PC-3 (cell line): ENCODE results near the gene ARL4D. TPM values are rescaled to one million over a fixed set of nuclear protein-coding genes. Genes with fewer than 3 reads are reported as not detected.

Source experiments
- ATAC-seq: fragments of 200-7000 bp; cut with Tn5 transposase; 2 replicates; pipeline ENCODE4 v1.9.1; 2020; ENCODE audit warnings: mild to moderate bottlenecking, moderate library complexity
- BruUV-seq: library from RNA; stranded (reverse); fragments of 400-500 nt; replicated peaks from 2 replicates; lab custom pipeline; 2021; lab: Mats Ljungman, UMichigan
- CTCF ChIA-PET: fragments of 300-600 bp; sonication (Branson Sonifier 250); formaldehyde crosslinking; loops from one replicate; lab custom pipeline; 2022; ENCODE audit warnings: antibody characterized with exemption; lab: Charles Lee
- POLR2A ChIA-PET: fragments of 300-600 bp; sonication (Branson Sonifier 250); formaldehyde crosslinking; loops from one replicate; lab custom pipeline; 2022; ENCODE audit warnings: antibody characterized with exemption; ENCODE audit not compliant: unreplicated experiment; lab: Charles Lee
- DNase-seq: peaks from one replicate; pipeline ENCODE4 v3.0.0-alpha.2; 2015
- H2AFZ ChIP-seq: fragments of 300-600 bp; sonication (generic); 2 replicates; pipeline ENCODE4 v1.6.0; 2016; ENCODE audit warnings: antibody characterized with exemption, low read length
- H3F3A ChIP-seq: fragments of 300-600 bp; sonication (generic); one replicate; pipeline ENCODE4 v1.6.0; 2017; ENCODE audit warnings: antibody characterized with exemption, low read length, control low read depth, mild to moderate bottlenecking; ENCODE audit not compliant: unreplicated experiment
- H3K27ac ChIP-seq: fragments of 300-600 bp; sonication (generic); 2 replicates; pipeline ENCODE4 v1.5.1; 2016; ENCODE audit warnings: mild to moderate bottlenecking, low read length
- H3K27me3 ChIP-seq: fragments of 300-600 bp; sonication (generic); 2 replicates; pipeline ENCODE4 v1.6.1; 2016; ENCODE audit warnings: low read length, mixed read lengths
- H3K36me3 ChIP-seq: fragments of 300-600 bp; sonication (generic); 2 replicates; pipeline ENCODE4 v1.6.1; 2016; ENCODE audit warnings: low read depth, mixed run types, low read length, mixed read lengths
- H3K4me1 ChIP-seq: fragments of 300-600 bp; sonication (generic); 2 replicates; pipeline ENCODE4 v1.5.1; 2016; ENCODE audit warnings: low read length; ENCODE audit not compliant: insufficient read depth
- H3K4me2 ChIP-seq: fragments of 300-600 bp; sonication (generic); 2 replicates; pipeline ENCODE4 v1.6.0; 2016; ENCODE audit warnings: low read length
- H3K4me3 ChIP-seq: fragments of 300-600 bp; sonication (generic); 2 replicates; pipeline ENCODE4 v1.5.1; 2016; ENCODE audit warnings: mild to moderate bottlenecking, low read length, mixed read lengths
- H3K79me2 ChIP-seq: fragments of 300-600 bp; sonication (generic); 2 replicates; pipeline ENCODE4 v1.6.1; 2017; ENCODE audit warnings: low read length, mixed read lengths
- H3K9ac ChIP-seq: fragments of 300-600 bp; sonication (generic); 2 replicates; pipeline ENCODE4 v1.6.0; 2016; ENCODE audit warnings: mild to moderate bottlenecking, low read length
- H3K9me2 ChIP-seq: fragments of 300-600 bp; sonication (generic); replicated peaks from 2 replicates; pipeline ENCODE4 v1.6.1; 2016; ENCODE audit warnings: mixed run types, low read length, mixed read lengths
- H3K9me3 ChIP-seq: fragments of 300-600 bp; sonication (generic); 2 replicates; pipeline ENCODE4 v1.6.1; 2016; ENCODE audit warnings: low read length, mixed read lengths
- H4K20me1 ChIP-seq: fragments of 300-600 bp; sonication (generic); 2 replicates; pipeline ENCODE4 v1.6.1; 2016; ENCODE audit warnings: low read length, mixed read lengths
- CTCF ChIP-seq: fragments of 300-600 bp; sonication (generic); conservative IDR thresholded peaks from 2 replicates; pipeline ENCODE4 v1.5.1; 2017; ENCODE audit warnings: antibody characterized with exemption, low read depth, mild to moderate bottlenecking, low read length
- EZH2 ChIP-seq: fragments of 300-600 bp; sonication (generic); IDR thresholded peaks from one replicate; pipeline ENCODE4 v1.6.1; 2017; ENCODE audit warnings: antibody characterized with exemption, mild to moderate bottlenecking, low read length; ENCODE audit not compliant: unreplicated experiment
- EZH2phosphoT487 ChIP-seq: fragments of 300-600 bp; sonication (generic); IDR thresholded peaks from 2 replicates; pipeline ENCODE4 v1.6.1; 2018; ENCODE audit warnings: mild to moderate bottlenecking, antibody characterized with exemption, low read length, borderline replicate concordance
- intact Hi-C: fragments of 100-400 bp; cut with micrococcal nuclease; formaldehyde crosslinking; loops from 2 replicates; pipeline ENCODE4 v1.9.0; 2023
- total RNA-seq: library from RNA; depleted of rRNA; stranded (reverse); fragments of >200 nt; gene quantifications from 2 replicates; pipeline ENCODE4 v1.2.3, GENCODE V29; 2014

ARL4D gene
- total RNA-seq, 1 experiment from 2014 or later = 14.3 TPM

GRCh38 chr17:43360739-43361505 is 37.9 kb upstream of the ARL4D start:
- H2AFZ ChIP-seq = peak overlapping the region; percentile 62
- POLR2A ChIA-PET = interaction anchor here (0.5 to 2.7 kb wide), 10 partner anchors 7 to 481 kb away, joined by 3 to 19 read pairs (median 4); no protein-coding TSS in a partner anchor

GRCh38 chr17:43363181-43363925 is 35.4 kb upstream of the ARL4D start:
- Histone ChIP-seq H3K4me2 (no peak overlapping the region), H3K9me2 (no peaks in the 10 kb centered on the region), H2AFZ (no peak overlapping the region), H3K27ac (no peak overlapping the region), H3K36me3 (no peaks in the 10 kb centered on the region), H3K9ac (no peak overlapping the region), H3K4me1 (peaks cover 29% of the 10 kb centered on the region), H3K79me2 (peaks cover 16% of the 10 kb centered on the region), H3K9me3 (no peaks in the 10 kb centered on the region), H3F3A (no peaks in the 10 kb centered on the region), H3K27me3 (no peaks in the 10 kb centered on the region), H4K20me1 (no peaks in the 10 kb centered on the region), H3K4me3 (no peak overlapping the region)
- intact Hi-C loops = no loop called here
- BruUV-seq = no TSS peak
- TF ChIP-seq EZH2phosphoT487 = no peak
- TF ChIP-seq EZH2 = no peak
- TF ChIP-seq CTCF = no peak
- ChIA-PET CTCF (no interaction called here), POLR2A (no interaction called here)
- ATAC-seq = no peak
- DNase-seq = no peak

More at GRCh38 chr17:43360739-43361505, 37.9 kb upstream of the ARL4D start:
- peaks cover 5% of the 10 kb centered on the region for H3F3A ChIP-seq
- no peaks in the 10 kb centered on the region for H3K9me3 ChIP-seq
- peak overlapping the region; percentile 98 for H3K27ac ChIP-seq
- H3K36me3 ChIP-seq = no peaks in the 10 kb centered on the region
- H3K27me3 ChIP-seq = no peaks in the 10 kb centered on the region
- CTCF ChIA-PET = no interaction called here
- peak overlapping the region; percentile 87 for H3K4me2 ChIP-seq
- H3K9ac ChIP-seq = peak overlapping the region; percentile 93
- DNase-seq (peak; percentile 97), ATAC-seq (peak; percentile 71)
- peaks cover 42% of the 10 kb centered on the region for H3K4me1 ChIP-seq
- peak overlapping the region; percentile 75 for H3K4me3 ChIP-seq
- peaks cover 22% of the 10 kb centered on the region for H3K79me2 ChIP-seq
- intact Hi-C loops = no loop called here
- TSS peak; percentile 98 for BruUV-seq
- TF ChIP-seq CTCF (no peak), EZH2phosphoT487 (no peak), EZH2 (no peak)
- H4K20me1 ChIP-seq = no peaks in the 10 kb centered on the region
- no peaks in the 10 kb centered on the region for H3K9me2 ChIP-seq
